Osteoblast (primary cell): ENCODE results near the gene CORO2A. TPM values are rescaled to one million over a fixed set of nuclear protein-coding genes. Genes with fewer than 3 reads are reported as not detected.
A peak's percentile ranks its signal among the peaks of the same experiment; 100 is the strongest.

ENCODE experiments used
- DNase-seq: peaks from one replicate; pipeline ENCODE4 v3.0.0; 2011; ENCODE audit warnings: low spot score, mixed read lengths; ENCODE audit not compliant: insufficient read length; ENCODE audit errors: missing footprints
- H2AFZ ChIP-seq: 2 replicates; pipeline ENCODE4 v1.6.0; 2011; ENCODE audit warnings: mild to moderate bottlenecking, low read length
- H3K27ac ChIP-seq: 2 replicates; pipeline ENCODE4 v1.5.1; 2011; ENCODE audit warnings: mild to moderate bottlenecking, low read depth, low read length, moderate library complexity
- H3K27me3 ChIP-seq: 2 replicates; pipeline ENCODE4 v1.6.0; 2012; ENCODE audit warnings: mild to moderate bottlenecking, control low read depth, inconsistent platforms, low read length, moderate library complexity; ENCODE audit not compliant: insufficient read depth
- H3K36me3 ChIP-seq: 2 replicates; pipeline ENCODE4 v1.5.1; 2011; ENCODE audit warnings: mild to moderate bottlenecking, low read length, control low read depth, moderate library complexity; ENCODE audit not compliant: insufficient read depth
- H3K4me1 ChIP-seq: 2 replicates; pipeline ENCODE4 v1.5.1; 2011; ENCODE audit warnings: mild to moderate bottlenecking, low read length, control low read depth, moderate library complexity; ENCODE audit not compliant: insufficient read depth
- H3K4me2 ChIP-seq: 2 replicates; pipeline ENCODE4 v1.6.0; 2011; ENCODE audit warnings: mild to moderate bottlenecking, low read length; ENCODE audit not compliant: insufficient read depth
- H3K4me3 ChIP-seq: fragments of 200-600 bp; sonication (generic); 3 replicates; pipeline ENCODE4 v1.5.1; 2012; ENCODE audit warnings: mild to moderate bottlenecking, low read length, inconsistent platforms; ENCODE audit not compliant: insufficient read depth
- H3K79me2 ChIP-seq: 2 replicates; pipeline ENCODE4 v1.6.0; 2012; ENCODE audit warnings: mild to moderate bottlenecking, low read length, control low read depth, inconsistent platforms; ENCODE audit not compliant: insufficient read depth
- H3K9me3 ChIP-seq: 2 replicates; pipeline ENCODE4 v1.5.1; 2011; ENCODE audit warnings: low read depth, low read length, control low read depth
- H4K20me1 ChIP-seq: 2 replicates; pipeline ENCODE4 v1.6.0; 2012; ENCODE audit warnings: mild to moderate bottlenecking, low read length, control low read depth; ENCODE audit not compliant: insufficient read depth
- total RNA-seq: library from RNA; depleted of rRNA; stranded (reverse); fragments of >200 nt; gene quantifications from 2 replicates; pipeline ENCODE4 v1.2.3, GENCODE V29; 2012
- TF ChIP-seq, protein P1 (sequence below): IDR thresholded peaks from 2 replicates; pipeline ENCODE4 v1.5.1; 2011; ENCODE audit warnings: mild to moderate bottlenecking, low read depth, low read length, moderate library complexity; ENCODE audit errors: extremely low read depth

Gene CORO2A
- total RNA-seq, 1 donor, result 0.72 TPM

GRCh38 chr9:98211260-98211659 lies 18.8 kb upstream of the CORO2A start:
- Histone ChIP-seq H3K36me3 (peaks cover 84% of the 10 kb centered on the region), H3K27me3 (no peaks in the 10 kb centered on the region), H3K9me3 (no peaks in the 10 kb centered on the region), H3K79me2 (peaks cover 12% of the 10 kb centered on the region), H2AFZ (no peak overlapping the region), H3K27ac (no peak overlapping the region), H4K20me1 (no peaks in the 10 kb centered on the region), H3K4me2 (no peak overlapping the region), H3K4me1 (no peaks in the 10 kb centered on the region), H3K4me3 (no peak overlapping the region)
- DNase-seq, result peak; percentile 25
- TF ChIP-seq, protein P1, sequence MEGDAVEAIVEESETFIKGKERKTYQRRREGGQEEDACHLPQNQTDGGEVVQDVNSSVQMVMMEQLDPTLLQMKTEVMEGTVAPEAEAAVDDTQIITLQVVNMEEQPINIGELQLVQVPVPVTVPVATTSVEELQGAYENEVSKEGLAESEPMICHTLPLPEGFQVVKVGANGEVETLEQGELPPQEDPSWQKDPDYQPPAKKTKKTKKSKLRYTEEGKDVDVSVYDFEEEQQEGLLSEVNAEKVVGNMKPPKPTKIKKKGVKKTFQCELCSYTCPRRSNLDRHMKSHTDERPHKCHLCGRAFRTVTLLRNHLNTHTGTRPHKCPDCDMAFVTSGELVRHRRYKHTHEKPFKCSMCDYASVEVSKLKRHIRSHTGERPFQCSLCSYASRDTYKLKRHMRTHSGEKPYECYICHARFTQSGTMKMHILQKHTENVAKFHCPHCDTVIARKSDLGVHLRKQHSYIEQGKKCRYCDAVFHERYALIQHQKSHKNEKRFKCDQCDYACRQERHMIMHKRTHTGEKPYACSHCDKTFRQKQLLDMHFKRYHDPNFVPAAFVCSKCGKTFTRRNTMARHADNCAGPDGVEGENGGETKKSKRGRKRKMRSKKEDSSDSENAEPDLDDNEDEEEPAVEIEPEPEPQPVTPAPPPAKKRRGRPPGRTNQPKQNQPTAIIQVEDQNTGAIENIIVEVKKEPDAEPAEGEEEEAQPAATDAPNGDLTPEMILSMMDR, result no peak

- no peak overlapping the region for H3K27ac ChIP-seq
- peaks cover 5% of the 10 kb centered on the region for H3K79me2 ChIP-seq
- no peaks in the 10 kb centered on the region for H3K27me3 ChIP-seq
- H3K4me3 ChIP-seq, result no peak overlapping the region
- H3K4me1 ChIP-seq, result no peaks in the 10 kb centered on the region
- H4K20me1 ChIP-seq, result no peaks in the 10 kb centered on the region
- H3K4me2 ChIP-seq, result no peak overlapping the region
- TF ChIP-seq, protein P1, result no peak
- peaks cover 81% of the 10 kb centered on the region for H3K36me3 ChIP-seq
- H2AFZ ChIP-seq, result no peak overlapping the region
- DNase-seq, result peak; percentile 36
- H3K9me3 ChIP-seq, result no peaks in the 10 kb centered on the region
Measured at GRCh38 chr9:98210435-98210834, 18.0 kb upstream of the CORO2A start.

DNA sequence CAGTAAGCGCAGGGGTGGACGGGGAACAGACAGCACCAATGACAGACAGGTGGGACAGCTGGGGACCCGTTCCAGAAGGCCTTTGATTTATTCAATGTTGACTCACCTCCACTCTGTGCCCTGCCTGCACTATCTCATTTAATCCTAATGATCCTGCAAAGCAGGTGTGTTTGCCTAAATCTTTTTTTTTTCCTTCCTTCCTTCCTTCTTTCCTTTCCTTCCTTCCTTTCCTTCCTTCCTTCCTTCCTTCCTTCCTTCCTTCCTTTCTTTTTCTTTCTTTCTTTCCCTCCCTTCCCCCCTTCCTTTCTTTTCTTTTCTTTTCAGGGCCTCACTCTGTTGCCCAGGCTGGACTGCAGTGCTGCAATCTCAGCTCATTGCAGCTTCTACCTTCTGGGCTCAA lies 17.1 kb upstream of the CORO2A start:
- Histone ChIP-seq H2AFZ (no peak overlapping the region), H3K4me3 (no peak overlapping the region), H3K4me1 (no peaks in the 10 kb centered on the region), H3K27ac (no peak overlapping the region), H4K20me1 (no peaks in the 10 kb centered on the region), H3K9me3 (no peaks in the 10 kb centered on the region), H3K4me2 (no peak overlapping the region), H3K27me3 (no peaks in the 10 kb centered on the region), H3K79me2 (peaks cover 6% of the 10 kb centered on the region), H3K36me3 (peaks cover 82% of the 10 kb centered on the region)
- DNase-seq, result peak; percentile 75
- TF ChIP-seq, protein P1, result no peak

GRCh38 chr9:98208635-98209034 lies 16.2 kb upstream of the CORO2A start:
- Histone ChIP-seq H3K4me1 (no peaks in the 10 kb centered on the region), H3K27ac (no peak overlapping the region), H3K9me3 (no peaks in the 10 kb centered on the region), H3K4me3 (no peak overlapping the region), H3K36me3 (peaks cover 85% of the 10 kb centered on the region), H3K4me2 (no peak overlapping the region), H3K79me2 (peaks cover 6% of the 10 kb centered on the region), H2AFZ (no peak overlapping the region), H4K20me1 (no peaks in the 10 kb centered on the region), H3K27me3 (no peaks in the 10 kb centered on the region)
- TF ChIP-seq, protein P1, result no peak
- DNase-seq, result peak; percentile 35
